ENCODE data around the gene TMEM151B. TPM values are rescaled to one million over a fixed set of nuclear protein-coding genes. Genes with fewer than 3 reads are reported as not detected.

The TMEM151B gene
- total and polyA plus RNA-seq, 2 donors from 2014 or later: not detected

- no peak for TF ChIP-seq CTCF (IDR thresholded peaks at IDR 0.05; ENCODE audit: borderline replicate concordance, extremely low read depth, insufficient read depth)
- DNase-seq (peak in 1 of 5 donors; percentile 53), FAIRE-seq (no peak)
- H3K27me3 ChIP-seq (ENCODE audit: control insufficient read depth, insufficient read depth, low read length): peaks cover 18% of the 10 kb centered on the region
- H3K4me3 ChIP-seq (ENCODE audit: low read length in 3 of 3): no peak overlapping the region
- no peaks in the 10 kb centered on the region for H3K9me3 ChIP-seq (ENCODE audit: control insufficient read depth in 2 of 3, insufficient read depth in 1 of 3, low read length in 3 of 3)
- H3K4me1 ChIP-seq (ENCODE audit: control insufficient read depth in 2 of 3, insufficient read depth in 2 of 3, low read depth in 1 of 3, low read length in 3 of 3): peaks cover 0 to 9% (median 0%) of the 10 kb centered on the region in 3 donors
- H3K36me3 ChIP-seq (ENCODE audit: control insufficient read depth in 2 of 3, insufficient read depth in 3 of 3, low read length in 3 of 3): peaks cover 0 to 21% (median 11%) of the 10 kb centered on the region in 3 donors
- H3K27ac ChIP-seq (ENCODE audit: low read depth in 2 of 2, low read length in 2 of 2): no peak overlapping the region
- H3K9ac ChIP-seq (ENCODE audit: low read length in 3 of 3): no peak overlapping the region
- intact Hi-C loops (cut with DNase I): no loop called here
Observed at GRCh38 chr6:44298055-44298803, 28.0 kb downstream of the TMEM151B start.

- TF ChIP-seq CTCF (IDR thresholded peaks at IDR 0.05; ENCODE audit: borderline replicate concordance, extremely low read depth, insufficient read depth): no peak
- Histone ChIP-seq H3K27ac (ENCODE audit: low read depth in 2 of 2, low read length in 2 of 2) (no peak overlapping the region), H3K27me3 (ENCODE audit: control insufficient read depth, insufficient read depth, low read length) (peaks cover 18% of the 10 kb centered on the region), H3K4me1 (ENCODE audit: control insufficient read depth in 2 of 3, insufficient read depth in 2 of 3, low read depth in 1 of 3, low read length in 3 of 3) (peaks cover 0 to 9% (median 0%) of the 10 kb centered on the region in 3 donors), H3K4me3 (ENCODE audit: low read length in 3 of 3) (no peak overlapping the region), H3K9me3 (ENCODE audit: control insufficient read depth in 2 of 3, insufficient read depth in 1 of 3, low read length in 3 of 3) (no peaks in the 10 kb centered on the region), H3K36me3 (ENCODE audit: control insufficient read depth in 2 of 3, insufficient read depth in 3 of 3, low read length in 3 of 3) (peaks cover 0 to 26% (median 12%) of the 10 kb centered on the region in 3 donors), H3K9ac (ENCODE audit: low read length in 3 of 3) (no peak overlapping the region)
- DNase-seq: peak in 1 of 5 donors; percentile 55
- no peak for FAIRE-seq
- intact Hi-C loops (cut with DNase I): no loop called here
Observed at GRCh38 chr6:44298864-44299263, 28.6 kb downstream of the TMEM151B start.

- Histone ChIP-seq H3K4me1 (ENCODE audit: control insufficient read depth in 2 of 3, insufficient read depth in 2 of 3, low read depth in 1 of 3, low read length in 3 of 3) (peaks cover 0 to 9% (median 0%) of the 10 kb centered on the region in 3 donors), H3K9ac (ENCODE audit: low read length in 3 of 3) (no peak overlapping the region), H3K36me3 (ENCODE audit: control insufficient read depth in 2 of 3, insufficient read depth in 3 of 3, low read length in 3 of 3) (peaks cover 0 to 29% (median 13%) of the 10 kb centered on the region in 3 donors), H3K9me3 (ENCODE audit: control insufficient read depth in 2 of 3, insufficient read depth in 1 of 3, low read length in 3 of 3) (no peaks in the 10 kb centered on the region), H3K27me3 (ENCODE audit: control insufficient read depth, insufficient read depth, low read length) (peaks cover 15% of the 10 kb centered on the region), H3K27ac (ENCODE audit: low read depth in 2 of 2, low read length in 2 of 2) (no peak overlapping the region), H3K4me3 (ENCODE audit: low read length in 3 of 3) (no peak overlapping the region)
- DNase-seq: peak in 1 of 5 donors; percentile 55
- TF ChIP-seq CTCF (IDR thresholded peaks at IDR 0.05; ENCODE audit: borderline replicate concordance, extremely low read depth, insufficient read depth): no peak
- no peak for FAIRE-seq
- intact Hi-C loops (cut with DNase I): no loop called here
Observed at GRCh38 chr6:44300292-44300823, 30.1 kb downstream of the TMEM151B start.

All from kidney (tissue), 14 donors.